Measurements from ENCODE around the gene ERI3.

The ERI3 gene

GRCh38 chr1:44292651-44293050 is 62.4 kb downstream of the ERI3 start:
- DNase-seq (ENCODE audit: low spot score) (no peak), ATAC-seq (ENCODE audit: low read depth) (no peak)
- Histone ChIP-seq H3K27me3 (ENCODE audit: insufficient read depth, poor library complexity, severe bottlenecking) (no peaks in the 10 kb centered on the region), H3K4me1 (ENCODE audit: insufficient read depth, poor library complexity, severe bottlenecking) (no peaks in the 10 kb centered on the region), H3K27ac (ENCODE audit: poor library complexity, severe bottlenecking) (no peak overlapping the region), H3K36me3 (ENCODE audit: low read depth) (peaks cover 13% of the 10 kb centered on the region), H3K9me3 (ENCODE audit: severe bottlenecking) (no peaks in the 10 kb centered on the region), H3K4me3 (ENCODE audit: severe bottlenecking) (no peak overlapping the region)
- TF ChIP-seq CTCF (IDR thresholded peaks at IDR 0.05; ENCODE audit: poor library complexity, severe bottlenecking), result no peak

- no peaks in the 10 kb centered on the region for H3K9me3 ChIP-seq (ENCODE audit: severe bottlenecking)
- H3K4me1 ChIP-seq (ENCODE audit: insufficient read depth, poor library complexity, severe bottlenecking), result no peaks in the 10 kb centered on the region
- no peak for TF ChIP-seq CTCF (IDR thresholded peaks at IDR 0.05; ENCODE audit: poor library complexity, severe bottlenecking)
- no peak for ATAC-seq (ENCODE audit: low read depth)
- H3K27me3 ChIP-seq (ENCODE audit: insufficient read depth, poor library complexity, severe bottlenecking), result no peaks in the 10 kb centered on the region
- peaks cover 6% of the 10 kb centered on the region; the same call in 1 of the 2 replicates for H3K36me3 ChIP-seq (ENCODE audit: low read depth)
- no peak overlapping the region for H3K4me3 ChIP-seq (ENCODE audit: severe bottlenecking)
- DNase-seq (ENCODE audit: low spot score), result no peak
- no peak overlapping the region for H3K27ac ChIP-seq (ENCODE audit: poor library complexity, severe bottlenecking)
These were observed 64.6 kb downstream of the ERI3 start for GRCh38 chr1:44290250-44291094.

GRCh38 chr1:44289530-44289929 is 65.5 kb downstream of the ERI3 start:
- no peak for DNase-seq (ENCODE audit: low spot score)

GRCh38 chr1:44288883-44289282 is 66.2 kb downstream of the ERI3 start:
- H3K4me1 ChIP-seq (ENCODE audit: insufficient read depth, poor library complexity, severe bottlenecking), result no peaks in the 10 kb centered on the region
- no peak overlapping the region for H3K4me3 ChIP-seq (ENCODE audit: severe bottlenecking)
- no peak for TF ChIP-seq CTCF (IDR thresholded peaks at IDR 0.05; ENCODE audit: poor library complexity, severe bottlenecking)
- peaks cover 16% of the 10 kb centered on the region for H3K36me3 ChIP-seq (ENCODE audit: low read depth)
- ATAC-seq (ENCODE audit: low read depth), result no peak
- H3K9me3 ChIP-seq (ENCODE audit: severe bottlenecking), result no peaks in the 10 kb centered on the region
- H3K27ac ChIP-seq (ENCODE audit: poor library complexity, severe bottlenecking), result no peak overlapping the region
- no peaks in the 10 kb centered on the region for H3K27me3 ChIP-seq (ENCODE audit: insufficient read depth, poor library complexity, severe bottlenecking)
- DNase-seq (ENCODE audit: low spot score), result no peak

More at GRCh38 chr1:44289530-44289929, 65.5 kb downstream of the ERI3 start:
- H3K36me3 ChIP-seq (ENCODE audit: low read depth), result peaks cover 13% of the 10 kb centered on the region
- no peaks in the 10 kb centered on the region for H3K27me3 ChIP-seq (ENCODE audit: insufficient read depth, poor library complexity, severe bottlenecking)
- H3K4me3 ChIP-seq (ENCODE audit: severe bottlenecking), result no peak overlapping the region
- no peak for TF ChIP-seq CTCF (IDR thresholded peaks at IDR 0.05; ENCODE audit: poor library complexity, severe bottlenecking)
- no peak for ATAC-seq (ENCODE audit: low read depth)
- H3K27ac ChIP-seq (ENCODE audit: poor library complexity, severe bottlenecking), result no peak overlapping the region
- H3K4me1 ChIP-seq (ENCODE audit: insufficient read depth, poor library complexity, severe bottlenecking), result no peaks in the 10 kb centered on the region
- H3K9me3 ChIP-seq (ENCODE audit: severe bottlenecking), result no peaks in the 10 kb centered on the region

GRCh38 chr1:44284184-44284583 is 70.9 kb downstream of the ERI3 start:
- Histone ChIP-seq H3K9me3 (ENCODE audit: severe bottlenecking) (no peaks in the 10 kb centered on the region), H3K27me3 (ENCODE audit: insufficient read depth, poor library complexity, severe bottlenecking) (no peaks in the 10 kb centered on the region), H3K36me3 (ENCODE audit: low read depth) (peaks cover 22% of the 10 kb centered on the region), H3K27ac (ENCODE audit: poor library complexity, severe bottlenecking) (no peak overlapping the region), H3K4me1 (ENCODE audit: insufficient read depth, poor library complexity, severe bottlenecking) (no peaks in the 10 kb centered on the region), H3K4me3 (ENCODE audit: severe bottlenecking) (no peak overlapping the region)
- DNase-seq (ENCODE audit: low spot score) (no peak), ATAC-seq (ENCODE audit: low read depth) (no peak)
- TF ChIP-seq CTCF (IDR thresholded peaks at IDR 0.05; ENCODE audit: poor library complexity, severe bottlenecking), result no peak

Measured in RWPE2 (cell line).